HG02943 (cell line): ENCODE results near the gene ADPRS.

Experiments used
- ATAC-seq: cut with Tn5 transposase; IDR thresholded peaks from one replicate; pipeline ENCODE4 v1.9.1; 2021; ENCODE audit warnings: mild to moderate bottlenecking, low read depth, moderate library complexity; ENCODE audit not compliant: unreplicated experiment

Gene ADPRS

GRCh38 chr1:36087233-36088123 lies 1.2 kb upstream of the ADPRS start:
- ATAC-seq, result no peak

GRCh38 chr1:36088265-36088576 lies 471 bp upstream of the ADPRS start:
- no peak for ATAC-seq

- no peak for ATAC-seq
These were observed 865 bp downstream of the ADPRS start for GRCh38 chr1:36089393-36090121.

GRCh38 chr1:36091141-36091540 lies 2.4 kb downstream of the ADPRS start:
- no peak for ATAC-seq

GRCh38 chr1:36091698-36092097 lies 3.0 kb downstream of the ADPRS start:
- ATAC-seq, result no peak

GRCh38 chr1:36092166-36092797 lies 3.6 kb downstream of the ADPRS start:
- ATAC-seq, result no peak

- ATAC-seq, result no peak
These were observed 4.1 kb downstream of the ADPRS start for GRCh38 chr1:36092798-36093185.

GRCh38 chr1:36093226-36093625 lies 4.5 kb downstream of the ADPRS start:
- no peak for ATAC-seq

- ATAC-seq, result no peak
These were observed 5.2 kb downstream of the ADPRS start for GRCh38 chr1:36093929-36094328.

GRCh38 chr1:36094621-36095061 lies 5.9 kb downstream of the ADPRS start:
- no peak for ATAC-seq

- no peak for ATAC-seq
These were observed 7.2 kb downstream of the ADPRS start for GRCh38 chr1:36095760-36096405.

GRCh38 chr1:36096500-36097432 lies 8.1 kb downstream of the ADPRS start:
- no peak for ATAC-seq

- no peak for ATAC-seq
These were observed 9.2 kb downstream of the ADPRS start for GRCh38 chr1:36097693-36098585.

GRCh38 chr1:36098650-36099365 lies 10.1 kb downstream of the ADPRS start:
- no peak for ATAC-seq

- no peak for ATAC-seq
These were observed 11.1 kb downstream of the ADPRS start for GRCh38 chr1:36099681-36100341.

GRCh38 chr1:36100376-36100775 lies 11.7 kb downstream of the ADPRS start:
- ATAC-seq, result no peak

GRCh38 chr1:36101546-36101945 lies 12.9 kb downstream of the ADPRS start:
- no peak for ATAC-seq

- no peak for ATAC-seq
These were observed 17.6 kb downstream of the ADPRS start for GRCh38 chr1:36106269-36106668.
